Activated CD4-positive, CD25-positive, alpha-beta regulatory T cell treated with anti-CD3 and anti-CD28 coated beads, Interleukin-2, amount 50 U/mL, for 72 hours (primary cell): ENCODE measurements around the gene UBAC2.

Experiments used
- DNase-seq: peaks from one replicate; pipeline ENCODE4 v3.0.0; 2021

The UBAC2 gene

GRCh38 chr13:99345345-99345744 is 144.7 kb downstream of the UBAC2 start:
- DNase-seq = no peak

DNA sequence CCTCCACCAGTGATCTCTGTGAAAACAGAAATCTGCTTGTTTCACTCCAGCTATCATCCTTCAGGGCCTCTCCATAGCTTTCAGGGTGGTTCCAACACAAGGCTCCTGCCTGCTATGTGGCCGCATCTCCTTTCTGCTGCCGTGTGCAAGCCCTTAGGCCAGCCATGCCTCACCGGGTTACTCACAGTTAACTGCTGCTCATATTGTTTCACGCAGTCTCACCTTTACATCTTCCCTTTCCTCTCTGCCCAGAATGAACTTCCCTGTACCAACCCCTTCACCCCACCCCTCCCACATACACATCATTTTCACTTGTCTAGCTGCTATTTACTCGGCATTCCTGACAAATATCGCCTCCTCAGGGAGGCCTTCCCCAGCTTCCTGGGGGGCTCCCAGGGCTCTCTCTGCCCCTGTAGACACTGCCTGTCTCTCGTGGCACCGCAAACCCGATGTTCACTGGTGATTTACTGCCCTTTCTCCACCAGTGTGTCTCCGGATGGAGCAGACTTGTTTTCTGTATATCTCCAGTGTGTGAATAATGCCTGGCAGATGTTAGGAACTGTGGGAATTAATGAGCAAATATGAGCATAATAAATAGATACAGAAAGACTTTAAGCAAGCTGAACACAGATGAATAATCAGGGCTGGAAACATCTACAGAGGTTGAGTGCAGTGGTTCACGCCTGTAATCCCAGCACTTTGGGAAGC is 145.8 kb downstream of the UBAC2 start:
- DNase-seq = no peak

- DNase-seq = no peak
Observed at GRCh38 chr13:99347335-99347878, 146.8 kb downstream of the UBAC2 start.

DNA sequence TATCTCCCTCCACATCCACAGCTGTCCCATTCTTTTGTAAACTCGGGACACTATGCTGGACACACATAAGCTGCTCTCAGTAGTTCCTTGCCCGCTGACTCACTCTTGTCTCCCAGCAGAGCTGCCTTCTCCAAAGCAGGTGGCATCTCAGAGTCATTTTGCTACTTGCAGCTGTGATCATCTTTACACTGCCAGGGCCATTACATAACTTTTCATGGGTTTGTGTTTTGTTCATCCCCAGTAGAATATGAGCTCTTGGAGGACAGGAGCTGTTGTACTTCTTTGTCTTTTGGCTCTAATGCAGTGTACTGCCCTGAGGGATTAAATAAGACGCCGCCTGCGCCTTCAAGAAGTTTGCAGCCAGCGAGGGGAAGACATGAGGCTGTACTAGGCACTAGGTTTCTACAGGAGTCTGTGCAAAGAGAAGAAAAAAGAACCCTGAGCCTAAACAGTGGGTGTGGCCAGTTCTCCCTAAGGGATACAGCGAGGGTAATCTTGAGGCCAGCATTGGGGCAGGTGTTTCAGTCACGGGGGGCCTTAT is 147.3 kb downstream of the UBAC2 start:
- no peak for DNase-seq

DNA sequence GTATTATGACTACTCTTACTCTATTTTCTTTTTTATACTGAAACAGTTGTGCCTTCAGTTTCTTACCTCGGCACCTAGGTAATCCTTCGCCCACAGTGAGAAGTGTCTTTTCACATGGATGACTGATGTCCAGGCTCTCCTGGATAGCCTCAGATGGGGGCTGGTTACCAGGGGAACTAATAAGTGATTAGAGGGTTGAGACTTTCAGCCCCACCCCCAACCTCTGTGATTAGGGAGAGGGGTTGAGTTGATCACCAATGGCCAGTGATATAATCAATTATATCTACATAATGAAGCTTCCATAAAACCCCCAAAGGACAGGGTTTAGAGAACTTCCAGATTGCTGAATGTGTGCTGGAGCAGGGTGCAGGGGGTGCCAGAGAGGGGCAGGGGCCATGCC is 149.5 kb downstream of the UBAC2 start:
- DNase-seq = no peak

DNA sequence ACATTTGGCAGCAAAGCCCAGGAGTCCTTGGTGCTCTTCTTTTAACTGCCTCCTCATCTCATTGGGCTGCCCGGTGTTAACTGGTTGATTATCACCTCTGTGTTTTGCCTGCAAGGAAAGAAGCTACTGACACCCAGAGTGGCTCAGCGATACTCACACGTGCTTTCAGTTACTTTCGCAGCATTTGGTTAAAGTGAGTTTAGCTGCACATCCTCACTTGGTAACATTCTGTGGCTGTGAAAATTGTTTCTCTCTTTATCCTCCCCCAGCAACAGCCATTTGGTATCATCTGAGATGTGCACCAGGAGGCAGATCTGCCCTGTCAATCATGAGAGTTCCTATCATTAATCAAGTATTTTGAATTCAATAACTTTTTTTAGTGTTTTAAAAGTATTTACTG is 151.1 kb downstream of the UBAC2 start:
- DNase-seq = no peak

DNA sequence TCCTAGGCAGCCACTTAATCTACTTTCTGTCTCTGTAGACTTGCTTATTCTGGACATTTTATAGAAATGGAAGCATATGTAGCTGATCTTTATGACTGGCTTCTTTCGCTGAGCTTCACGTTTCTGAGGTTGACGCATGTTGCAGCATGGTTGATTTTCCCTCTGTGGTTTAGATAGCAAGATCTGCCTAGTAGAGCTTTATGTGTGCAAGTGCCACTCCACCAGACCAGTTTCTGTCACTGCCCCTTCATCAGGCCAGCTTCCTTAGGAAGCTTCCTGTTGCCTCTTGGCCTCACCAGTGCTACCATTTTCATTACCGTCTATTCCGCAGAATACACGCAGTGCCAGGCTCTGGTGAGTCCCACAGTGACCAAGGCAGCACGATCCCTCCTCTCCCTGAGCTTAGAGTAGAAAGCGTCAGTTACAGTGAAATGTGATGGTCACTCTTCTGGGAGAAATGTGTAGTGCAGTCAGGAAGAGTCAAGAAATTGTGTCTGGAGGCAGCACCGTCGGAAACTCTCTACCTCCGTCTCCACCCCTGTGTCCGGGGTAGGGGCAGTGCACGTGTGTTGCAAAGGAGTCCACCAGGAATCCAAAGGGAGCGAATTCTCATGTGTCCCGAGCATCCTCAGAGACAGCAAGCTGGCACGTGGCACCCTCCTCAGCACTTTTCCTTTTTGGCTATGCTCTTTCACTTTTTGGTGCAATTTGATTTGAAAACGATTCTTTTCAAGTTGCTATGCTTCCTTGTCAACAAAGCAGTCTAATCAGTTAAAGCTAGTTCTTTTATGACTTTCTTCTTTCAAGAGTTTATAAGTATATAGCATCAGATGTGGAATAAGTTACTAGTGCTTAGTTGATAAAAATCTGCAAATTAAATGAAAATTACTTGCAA is 151.9 kb downstream of the UBAC2 start:
- no peak for DNase-seq

GRCh38 chr13:99353246-99353600 is 152.6 kb downstream of the UBAC2 start:
- DNase-seq = no peak

- DNase-seq = no peak
Observed at GRCh38 chr13:99353836-99354235, 153.2 kb downstream of the UBAC2 start.

- no peak for DNase-seq
Observed at GRCh38 chr13:99354371-99354951, 153.8 kb downstream of the UBAC2 start.

DNA sequence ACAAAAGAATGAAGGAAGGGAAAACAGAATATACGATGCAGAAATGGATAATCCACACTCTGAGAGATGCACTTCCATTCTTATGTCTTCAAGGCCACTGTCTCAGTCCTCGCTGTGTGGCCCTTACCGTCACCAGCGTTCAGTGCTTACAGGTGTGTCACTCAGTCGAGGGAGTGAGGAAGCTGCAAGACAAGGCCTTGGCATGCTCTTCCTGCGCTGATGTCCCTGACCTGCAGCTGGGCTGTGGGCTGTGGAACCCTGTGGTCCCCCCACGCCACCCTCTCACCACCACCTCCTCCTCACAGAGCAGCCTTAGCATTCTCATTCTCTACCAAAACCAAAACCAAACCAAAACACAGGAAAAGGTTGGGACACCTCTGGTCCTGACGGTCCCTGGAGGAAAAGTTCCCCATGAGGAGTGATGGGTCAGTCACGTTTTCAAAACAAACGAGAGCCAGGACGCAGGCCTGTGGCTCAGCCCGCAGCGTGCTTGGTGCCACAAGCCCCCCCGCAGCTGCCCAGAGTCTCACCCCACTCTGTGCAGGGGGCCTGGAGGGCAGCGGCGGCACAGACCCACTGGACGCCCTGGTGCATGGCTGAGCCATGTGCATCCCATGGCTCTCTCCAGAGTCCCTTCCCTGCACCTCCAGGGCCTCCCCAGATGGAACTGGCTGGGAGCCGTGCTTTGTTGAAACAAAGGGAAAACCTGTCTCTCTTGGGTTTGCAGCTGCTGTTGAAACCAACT is 154.8 kb downstream of the UBAC2 start:
- DNase-seq = no peak

GRCh38 chr13:99356012-99356261 is 155.3 kb downstream of the UBAC2 start:
- no peak for DNase-seq

GRCh38 chr13:99356262-99357091 is 155.8 kb downstream of the UBAC2 start:
- peak; percentile 47 for DNase-seq

DNA sequence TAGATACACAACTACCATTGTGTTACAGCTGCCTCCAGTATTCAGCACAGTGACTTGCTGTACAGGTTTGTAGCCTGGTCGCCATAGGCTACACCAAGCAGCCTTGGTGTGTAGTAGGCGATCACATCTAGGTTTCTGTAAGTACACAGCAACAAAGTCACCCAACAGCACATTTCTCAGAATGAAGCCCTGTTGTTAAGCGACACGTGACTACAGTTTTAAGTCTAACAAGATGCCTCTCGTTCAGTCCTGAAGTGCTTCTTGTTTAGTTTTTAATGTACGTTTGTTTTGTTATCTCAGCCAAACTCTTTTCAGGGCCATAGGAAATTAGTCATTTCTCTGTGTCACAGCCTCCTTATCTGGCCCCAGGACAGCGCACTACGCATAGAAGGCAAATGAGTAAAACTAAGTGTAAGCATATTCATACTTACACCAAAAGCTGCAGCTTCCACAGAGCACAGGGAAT is 156.5 kb downstream of the UBAC2 start:
- DNase-seq = no peak

DNA sequence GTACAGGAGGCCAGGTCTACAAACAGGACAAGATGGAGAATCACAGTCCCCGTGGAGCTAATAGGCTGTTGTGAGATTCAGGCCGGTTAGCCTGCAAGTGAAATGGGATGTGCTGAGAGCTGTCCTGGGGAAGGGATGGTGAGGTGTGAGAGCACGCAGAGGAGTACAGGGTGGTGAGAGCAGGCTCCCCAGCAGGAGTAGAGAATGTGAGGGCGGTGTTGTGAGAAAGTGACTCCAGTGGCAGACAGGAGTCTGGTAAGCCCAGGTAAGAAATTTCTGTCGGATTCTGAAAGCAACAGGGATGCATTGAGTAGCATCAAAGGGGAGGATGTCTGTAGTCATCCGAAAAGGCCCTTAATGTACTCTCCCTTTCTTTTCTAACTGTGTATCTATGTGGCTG is 157.3 kb downstream of the UBAC2 start:
- DNase-seq = no peak

DNA sequence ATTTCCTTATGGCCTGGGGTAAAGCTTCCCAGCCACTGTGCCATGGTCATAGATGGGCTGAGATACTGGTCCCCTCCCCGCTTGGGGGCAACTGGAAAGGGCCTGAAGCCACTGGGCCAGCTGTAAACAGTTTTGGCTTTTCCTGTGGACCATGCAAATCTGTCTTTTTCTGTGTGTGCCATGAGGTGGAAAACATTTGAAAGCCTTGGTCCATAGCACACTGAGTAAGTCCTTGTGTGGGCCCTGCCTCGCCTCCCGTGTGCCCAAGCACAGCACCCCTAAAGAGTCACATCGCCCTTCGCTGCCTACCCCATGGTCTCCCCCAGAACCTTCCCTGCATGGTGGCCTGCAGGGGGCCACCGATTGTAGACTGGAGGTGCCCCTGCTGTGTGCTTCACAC is 158.9 kb downstream of the UBAC2 start:
- DNase-seq = no peak

DNA sequence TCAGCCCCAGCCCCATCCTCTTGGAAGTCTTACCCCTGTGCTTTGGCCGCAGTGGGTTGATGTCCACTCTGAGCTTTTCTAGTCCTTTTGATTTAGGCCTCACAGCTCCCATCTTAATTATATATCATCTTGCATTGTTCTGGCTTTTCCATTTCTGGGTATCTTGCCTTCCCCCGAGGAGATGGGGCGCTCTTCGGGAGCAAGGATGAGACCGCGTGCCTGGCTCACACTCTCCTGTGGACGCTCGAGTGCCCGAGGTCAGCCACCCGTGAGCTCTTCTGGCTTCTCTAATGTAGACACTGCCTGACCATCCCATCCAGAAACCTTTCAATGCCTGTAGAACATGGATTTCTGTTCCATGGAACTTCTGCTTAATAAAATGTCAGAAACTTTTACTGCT is 160.0 kb downstream of the UBAC2 start:
- no peak for DNase-seq

- DNase-seq = no peak
Observed at GRCh38 chr13:99361197-99361596, 160.5 kb downstream of the UBAC2 start.

GRCh38 chr13:99362362-99362761 is 161.7 kb downstream of the UBAC2 start:
- no peak for DNase-seq

GRCh38 chr13:99363391-99363790 is 162.7 kb downstream of the UBAC2 start:
- DNase-seq = no peak

DNA sequence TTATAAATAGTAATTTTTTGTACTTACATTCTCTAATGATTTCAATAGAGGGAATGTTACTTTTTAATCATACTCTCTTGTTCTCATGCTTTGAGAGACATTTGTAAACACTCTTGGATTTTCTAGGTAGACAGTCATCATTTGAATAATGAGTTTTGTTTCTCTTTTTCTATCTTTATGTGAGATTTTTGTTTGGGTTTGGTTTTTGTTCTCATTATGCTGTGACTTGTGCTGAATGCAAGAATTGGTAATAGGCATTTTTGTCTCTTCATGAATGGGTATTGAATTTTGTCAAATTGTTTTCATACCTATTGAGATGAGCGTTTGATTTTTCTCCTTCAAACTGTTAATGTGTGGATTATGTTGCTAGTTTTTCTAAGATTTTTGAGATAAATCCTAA is 163.3 kb downstream of the UBAC2 start:
- DNase-seq = no peak
